Measurements from ENCODE around the gene BLTP3A. TPM values are rescaled to one million over a fixed set of nuclear protein-coding genes. Genes with fewer than 3 reads are reported as not detected.
"Not testable (repeated sequence)": the region's sequence is repeated elsewhere in the genome, so short reads cannot be mapped to it uniquely, and the experiment has no call there.

The BLTP3A gene
- 10 to 100 TPM; 12.7 to 24.3 TPM for total RNA-seq

GRCh38 chr6:34791701-34792604 is at the start of gene BLTP3A:
BLTP3A (plus strand) TSS chr6:34792083; CDS start chr6:34792251, 168 bp downstream.
- Histone ChIP-seq H3K9me3 (no peaks in the 10 kb centered on the region), H3K4me3 (peak within 1 kb of the TSS; percentile 79 to 87), H3K36me3 (no peaks in the 10 kb centered on the region), H3K27ac (peak within 1 kb of the TSS; percentile 89 to 91), H3K4me1 (replicated peaks) (no peaks in the 10 kb centered on the region), H3K27me3 (replicated peaks; ENCODE audit: insufficient read depth) (no peaks in the 10 kb centered on the region)
- TF ChIP-seq CTCF (IDR thresholded peaks at IDR 0.05): peak in 3 of 4 experiments; percentile 1 to 39 (median 3)
- TF ChIP-seq POLR2A (IDR thresholded peaks at IDR 0.05): peak; percentile 10
- TF ChIP-seq POLR2AphosphoS5 (IDR thresholded peaks at IDR 0.05): no peak
- intact Hi-C loops (cut with DNase I): loop anchor here (5.0 kb wide), 1 partner anchor 95 kb away; the partner anchor contains the start of genes ANKS1A and TAF11
- peak; percentile 55 for DNase-seq (ENCODE audit: low spot score)
- under 1% methylated on average over 74 of the region's 99 CpGs for WGBS

- TF ChIP-seq POLR2A (IDR thresholded peaks at IDR 0.05): no peak
- no peak for TF ChIP-seq POLR2AphosphoS5 (IDR thresholded peaks at IDR 0.05)
- TF ChIP-seq CTCF (IDR thresholded peaks at IDR 0.05): no peak
- Histone ChIP-seq H3K4me1 (replicated peaks) (no peaks in the 10 kb centered on the region), H3K4me3 (no peak overlapping the region), H3K9me3 (no peaks in the 10 kb centered on the region), H3K27ac (no peak overlapping the region), H3K27me3 (replicated peaks; ENCODE audit: insufficient read depth) (no peaks in the 10 kb centered on the region), H3K36me3 (no peaks in the 10 kb centered on the region)
- DNase-seq (ENCODE audit: low spot score): no peak
- WGBS: 94% methylated on average over 4 of the region's 4 CpGs
- intact Hi-C loops (cut with DNase I): no loop called here
These were observed 49.8 kb upstream of the BLTP3A start for GRCh38 chr6:34742094-34742493.

GRCh38 chr6:34743625-34744293 is 48.1 kb upstream of the BLTP3A start:
- intact Hi-C loops (cut with DNase I): no loop called here
- no peak for DNase-seq (ENCODE audit: low spot score)
- H3K4me1 ChIP-seq (replicated peaks): no peaks in the 10 kb centered on the region
- 82% methylated on average over 7 of the region's 7 CpGs for WGBS
- no peaks in the 10 kb centered on the region for H3K27me3 ChIP-seq (replicated peaks; ENCODE audit: insufficient read depth)
- no peak overlapping the region for H3K4me3 ChIP-seq
- no peaks in the 10 kb centered on the region for H3K9me3 ChIP-seq
- no peak overlapping the region for H3K27ac ChIP-seq
- TF ChIP-seq CTCF (IDR thresholded peaks at IDR 0.05) (no peak), POLR2A (IDR thresholded peaks at IDR 0.05) (no peak), POLR2AphosphoS5 (IDR thresholded peaks at IDR 0.05) (no peak)
- H3K36me3 ChIP-seq: no peaks in the 10 kb centered on the region

GRCh38 chr6:34744294-34744647 is 47.6 kb upstream of the BLTP3A start:
- H3K4me1 ChIP-seq (replicated peaks); H3K36me3 ChIP-seq; intact Hi-C loops (cut with DNase I); DNase-seq (ENCODE audit: low spot score); H3K9me3 ChIP-seq; H3K27me3 ChIP-seq (replicated peaks; ENCODE audit: insufficient read depth); H3K4me3 ChIP-seq; H3K27ac ChIP-seq: not testable (repeated sequence)
- WGBS: 94% methylated on average over 10 of the region's 10 CpGs

GRCh38 chr6:34745277-34746103 is 46.4 kb upstream of the BLTP3A start:
- DNase-seq (ENCODE audit: low spot score): peak; percentile 43
- Histone ChIP-seq H3K4me3 (no peak overlapping the region), H3K27me3 (replicated peaks; ENCODE audit: insufficient read depth) (no peaks in the 10 kb centered on the region), H3K4me1 (replicated peaks) (no peaks in the 10 kb centered on the region), H3K36me3 (no peaks in the 10 kb centered on the region), H3K27ac (no peak overlapping the region), H3K9me3 (no peaks in the 10 kb centered on the region)
- TF ChIP-seq POLR2AphosphoS5 (IDR thresholded peaks at IDR 0.05) (peak; percentile 42), POLR2A (IDR thresholded peaks at IDR 0.05) (no peak), CTCF (IDR thresholded peaks at IDR 0.05) (no peak)
- intact Hi-C loops (cut with DNase I): no loop called here
- WGBS: 56% methylated on average over 10 of the region's 10 CpGs
